Progenitor cell of endocrine pancreas (in vitro differentiated cells): Measurements from ENCODE around the gene TEX29. TPM values are rescaled to one million over a fixed set of nuclear protein-coding genes. Genes with fewer than 3 reads are reported as not detected.

Source experiments
- DNase-seq: peaks from one replicate; pipeline ENCODE4 v3.0.0; 2021; ENCODE audit warnings: low spot score; ENCODE audit not compliant: unreplicated experiment
- H3K27ac Mint-ChIP-seq: 2 replicates; pipeline ENCODE4 v1.8.0; 2021; ENCODE audit warnings: mild to moderate bottlenecking, moderate library complexity, mixed read lengths
- H3K27me3 Mint-ChIP-seq: 2 replicates; pipeline ENCODE4 v1.8.0; 2021; ENCODE audit warnings: mixed read lengths
- H3K36me3 Mint-ChIP-seq: 2 replicates; pipeline ENCODE4 v1.8.0; 2022; ENCODE audit warnings: mixed read lengths; ENCODE audit not compliant: insufficient read depth
- H3K4me1 Mint-ChIP-seq: 2 replicates; pipeline ENCODE4 v1.8.0; 2021; ENCODE audit warnings: low read depth, mixed read lengths
- H3K4me3 Mint-ChIP-seq: 2 replicates; pipeline ENCODE4 v1.8.0; 2021; ENCODE audit warnings: low read depth, mild to moderate bottlenecking, moderate library complexity, mixed read lengths
- H3K9me3 Mint-ChIP-seq: 2 replicates; pipeline ENCODE4 v1.8.0; 2021; ENCODE audit warnings: low read depth, mixed read lengths
- CTCF ChIP-seq: fragments of 200-600 bp; sonication (generic); IDR thresholded peaks from one replicate; pipeline ENCODE4 v1.5.0; 2021; ENCODE audit warnings: antibody characterized with exemption, mild to moderate bottlenecking; ENCODE audit not compliant: unreplicated experiment
- total RNA-seq: library from RNA; stranded (reverse); gene quantifications from 2 replicates; pipeline ENCODE4 v1.2.1, GENCODE V29; 2021

TEX29 gene
- total RNA-seq, 1 donor from 2014 or later, result 0.43 TPM

DNA sequence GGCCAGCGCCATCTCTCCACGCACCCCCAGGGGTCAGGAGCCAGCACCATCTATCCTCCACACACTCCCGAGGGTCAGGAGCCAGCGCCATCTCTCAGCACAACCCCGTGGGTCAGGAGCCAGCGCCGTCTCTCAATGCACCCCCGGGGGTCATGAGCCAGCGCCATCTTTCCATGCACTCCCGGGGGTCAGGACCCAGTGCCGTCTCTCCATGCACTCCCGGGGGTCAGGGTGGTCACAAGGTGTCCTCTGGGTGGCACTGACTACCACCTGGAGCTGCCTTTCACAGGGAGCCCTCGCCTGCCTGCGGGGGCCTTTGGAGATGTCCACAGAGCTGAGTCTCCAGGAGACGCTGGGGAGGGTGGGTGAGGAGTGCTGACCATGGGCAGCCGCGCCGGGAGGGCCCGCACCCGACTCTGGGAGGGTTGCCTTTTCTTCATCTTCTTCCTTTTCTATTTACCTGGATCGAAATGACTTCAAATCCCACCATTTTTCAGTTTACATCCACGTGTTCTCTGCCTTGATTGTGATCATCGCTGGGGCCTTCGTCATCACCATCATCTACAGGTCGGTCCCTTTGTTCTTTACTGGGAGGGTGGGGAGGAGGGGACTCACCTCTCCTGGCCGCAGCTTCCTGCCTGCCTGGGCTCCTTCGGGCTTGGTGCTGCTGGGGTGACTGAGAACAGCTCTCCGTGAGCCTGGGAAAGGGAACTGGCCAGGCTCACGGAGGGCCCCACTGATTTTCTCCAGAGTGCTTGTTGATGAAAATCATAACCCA is 19.1 kb downstream of the TEX29 start:
- H3K4me3 Mint-ChIP-seq, result no peak overlapping the region
- H3K9me3 Mint-ChIP-seq, result no peaks in the 10 kb centered on the region
- DNase-seq, result no peak
- no peaks in the 10 kb centered on the region for H3K27me3 Mint-ChIP-seq
- H3K4me1 Mint-ChIP-seq, result no peaks in the 10 kb centered on the region
- H3K36me3 Mint-ChIP-seq, result peaks cover 5% of the 10 kb centered on the region
- TF ChIP-seq CTCF, result no peak
- no peak overlapping the region for H3K27ac Mint-ChIP-seq

DNA sequence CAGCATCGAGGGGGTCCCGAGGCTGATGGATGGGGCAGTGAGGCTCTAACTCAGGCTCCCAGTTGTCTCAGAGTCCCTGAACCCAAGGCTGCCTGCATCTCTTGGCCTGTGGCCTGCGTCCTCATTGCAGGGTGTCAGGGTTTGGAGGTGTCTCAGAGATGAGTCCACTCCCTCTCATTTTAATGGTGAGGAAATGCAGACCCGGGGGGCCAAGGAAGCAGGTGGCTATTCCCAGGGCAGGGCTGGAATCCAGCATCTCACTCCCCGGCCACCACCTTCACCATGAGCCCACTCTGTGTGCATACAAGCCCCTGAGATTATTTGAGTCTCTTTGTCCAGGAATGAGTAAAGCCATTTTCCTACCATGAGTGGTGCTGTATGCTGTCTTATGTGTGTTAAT is 21.4 kb downstream of the TEX29 start:
- Mint-ChIP-seq H3K27me3 (no peaks in the 10 kb centered on the region), H3K27ac (no peak overlapping the region), H3K9me3 (no peaks in the 10 kb centered on the region), H3K4me1 (no peaks in the 10 kb centered on the region), H3K4me3 (no peak overlapping the region), H3K36me3 (peaks cover 5% of the 10 kb centered on the region)
- no peak for TF ChIP-seq CTCF
- DNase-seq, result no peak

GRCh38 chr13:111342721-111343120 is 22.3 kb downstream of the TEX29 start:
- no peak overlapping the region for H3K27ac Mint-ChIP-seq
- H3K4me1 Mint-ChIP-seq, result no peaks in the 10 kb centered on the region
- H3K27me3 Mint-ChIP-seq, result no peaks in the 10 kb centered on the region

GRCh38 chr13:111343186-111343805 is 22.9 kb downstream of the TEX29 start:
- Mint-ChIP-seq H3K4me3 (no peak overlapping the region), H3K4me1 (no peaks in the 10 kb centered on the region), H3K9me3 (no peaks in the 10 kb centered on the region), H3K27me3 (no peaks in the 10 kb centered on the region), H3K27ac (no peak overlapping the region), H3K36me3 (peaks cover 3% of the 10 kb centered on the region)
- TF ChIP-seq CTCF, result no peak
- DNase-seq, result no peak

More at GRCh38 chr13:111342721-111343120, 22.3 kb downstream of the TEX29 start:
- DNase-seq, result no peak
- H3K9me3 Mint-ChIP-seq, result no peaks in the 10 kb centered on the region
- no peak overlapping the region for H3K4me3 Mint-ChIP-seq
- TF ChIP-seq CTCF, result no peak
- H3K36me3 Mint-ChIP-seq, result peaks cover 5% of the 10 kb centered on the region

- peaks cover 4% of the 10 kb centered on the region for H3K9me3 Mint-ChIP-seq
- peak; percentile 27 for DNase-seq
- TF ChIP-seq CTCF, result peak; percentile 52
- no peaks in the 10 kb centered on the region for H3K27me3 Mint-ChIP-seq
- H3K36me3 Mint-ChIP-seq, result peaks cover 2% of the 10 kb centered on the region
- H3K27ac Mint-ChIP-seq, result no peak overlapping the region
- H3K4me1 Mint-ChIP-seq, result no peaks in the 10 kb centered on the region
- no peak overlapping the region for H3K4me3 Mint-ChIP-seq
Observed at GRCh38 chr13:111344471-111345191, 24.2 kb downstream of the TEX29 start.
